ENCODE measurements around the gene HAUS8. TPM values are rescaled to one million over a fixed set of nuclear protein-coding genes. Genes with fewer than 3 reads are reported as not detected.

HAUS8 gene
- total and polyA plus RNA-seq, 2 of the 8 experiments (the other 6 are each of a cell fraction or from before 2014, with no cell fraction given), result 18.4 to 23.2 TPM

DNA sequence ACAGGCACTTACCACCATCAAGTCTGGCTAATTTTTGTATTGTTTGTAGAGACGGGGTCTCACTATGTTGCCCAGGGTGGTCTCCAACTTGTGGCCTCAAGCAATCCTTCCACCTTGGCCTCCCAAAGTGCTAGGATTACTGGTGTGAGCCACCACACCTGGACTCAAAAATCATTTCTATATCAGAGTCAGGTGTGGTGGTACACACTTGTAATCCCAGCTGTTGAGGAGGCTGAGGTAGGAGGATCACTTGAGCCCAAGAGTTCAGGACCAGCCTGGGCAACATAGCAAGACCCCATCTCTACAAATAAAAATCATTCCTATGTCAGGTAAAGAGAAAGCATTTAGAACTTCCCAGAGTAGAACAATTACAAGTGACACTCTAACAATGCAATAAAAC is 48.8 kb upstream of the HAUS8 start:
- no peak overlapping the region for H3K18ac ChIP-seq (ENCODE audit: extremely low read depth, low read length)
- ChIA-PET POLR2A (ENCODE audit: partially characterized antibody) (no interaction called here), CTCF (ENCODE audit: partially characterized antibody) (interaction anchor here (0.9 to 1.4 kb wide), 2 partner anchors 21 to 22 kb away, joined by 3 read pairs; no protein-coding TSS in a partner anchor)
- no peaks in the 10 kb centered on the region for H3K23me2 ChIP-seq (ENCODE audit: low read depth, low read length)
- H3K79me2 ChIP-seq (ENCODE audit: control insufficient read depth in 1 of 2, insufficient read depth in 2 of 2, low read length in 2 of 2), result no peaks in the 10 kb centered on the region; a peak in 1 of 4 replicates
- H2AFZ ChIP-seq (ENCODE audit: low read length), result no peak overlapping the region
- no peak overlapping the region for H4K8ac ChIP-seq (ENCODE audit: extremely low read depth, insufficient read depth, low read length)
- H3K4me1 ChIP-seq (replicated peaks in 1 of 4; ENCODE audit: control insufficient read depth in 3 of 4, insufficient read depth in 4 of 4, low read length in 3 of 4), result peaks cover 0 to 12% (median 5%) of the 10 kb centered on the region in 4 experiments; a peak in 5 of 7 replicates
- H4K20me1 ChIP-seq (replicated peaks in 1 of 2; ENCODE audit: control insufficient read depth in 1 of 2, insufficient read depth in 2 of 2, low read length in 2 of 2), result peaks cover 1 to 6% of the 10 kb centered on the region in 2 experiments
- H2AK5ac ChIP-seq (ENCODE audit: low read depth, low read length), result no peak overlapping the region
- H3K27me3 ChIP-seq (replicated peaks in 1 of 4; ENCODE audit: control insufficient read depth in 3 of 4, extremely low read depth in 1 of 4, insufficient read depth in 3 of 4, low read length in 3 of 4), result no peaks in the 10 kb centered on the region
- H2BK20ac ChIP-seq (ENCODE audit: low read length), result no peak overlapping the region
- H3K4ac ChIP-seq (replicated peaks; ENCODE audit: insufficient read length, low read depth, low read length), result no peak overlapping the region
- H3K14ac ChIP-seq (ENCODE audit: insufficient read length), result no peak overlapping the region
- H3K4me2 ChIP-seq (ENCODE audit: insufficient read depth in 1 of 2, low read depth in 2 of 2, low read length in 2 of 2), result no peak overlapping the region
- H4K91ac ChIP-seq (replicated peaks; ENCODE audit: insufficient read length, low read length), result no peak overlapping the region
- H2BK5ac ChIP-seq (ENCODE audit: low read depth, low read length), result no peak overlapping the region
- H2BK120ac ChIP-seq (replicated peaks; ENCODE audit: low read depth, low read length), result no peak overlapping the region
- H3K23ac ChIP-seq (ENCODE audit: insufficient read length), result no peak overlapping the region
- no peak overlapping the region for H2BK15ac ChIP-seq (ENCODE audit: low read length)
- H3K56ac ChIP-seq (replicated peaks; ENCODE audit: insufficient read length, low read depth, low read length), result no peak overlapping the region
- no peak overlapping the region for H3K27ac ChIP-seq (ENCODE audit: low read depth, low read length)
- peaks cover 2% of the 10 kb centered on the region for H3K79me1 ChIP-seq (ENCODE audit: low read depth, low read length)
- WGBS, 2 experiments (ENCODE audit: extremely low coverage in 1 of 2, insufficient coverage in 1 of 2, insufficient read length in 1 of 2, insufficient replicate concordance in 2 of 2, low coverage in 1 of 2, low lambda C conversion rate in 2 of 2, missing lambda C conversion rate in 1 of 2), result 60% methylated on average over 1 of the region's 1 CpG; no CpG with 5 or more reads in 1 of the 2 experiments
- no peak overlapping the region for H3K9ac ChIP-seq (replicated peaks in 1 of 4; ENCODE audit: extremely low read depth in 1 of 4, low read depth in 3 of 4, low read length in 3 of 4)
- FAIRE-seq (no peak), DNase-seq (ENCODE audit: low read depth in 1 of 2, low spot score in 2 of 2) (no peak)
- no peak overlapping the region for H4K5ac ChIP-seq (ENCODE audit: insufficient read length, low read depth, low read length)
- no peak overlapping the region for H2BK12ac ChIP-seq (ENCODE audit: low read depth, low read length)
- H3K9me3 ChIP-seq (ENCODE audit: insufficient read depth in 2 of 2, low read depth in 1 of 2, low read length in 1 of 2), result no peaks in the 10 kb centered on the region
- no peak overlapping the region for H3K4me3 ChIP-seq (ENCODE audit: extremely low read depth in 1 of 4, insufficient read depth in 2 of 4, low read depth in 3 of 4, low read length in 4 of 4)
- no peaks in the 10 kb centered on the region for H3K36me3 ChIP-seq (ENCODE audit: control insufficient read depth in 2 of 4, insufficient read depth in 4 of 4, low read length in 3 of 4)
- no peak for TF ChIP-seq SIN3A (conservative IDR thresholded peaks at IDR 0.05 in 1 of 2, IDR thresholded peaks at IDR 0.05 in 1 of 2; ENCODE audit: low read depth in 1 of 2, low read length in 2 of 2)
- TF ChIP-seq MAFK (IDR thresholded peaks at IDR 0.05; ENCODE audit: low read depth, low read length), result no peak
- no peak for TF ChIP-seq GABPA (IDR thresholded peaks at IDR 0.05; ENCODE audit: borderline replicate concordance, insufficient read depth, low read length)
- TF ChIP-seq JUN (IDR thresholded peaks at IDR 0.05; ENCODE audit: low read depth, low read length), result no peak
- TF ChIP-seq RAD21 (IDR thresholded peaks at IDR 0.05 in 1 of 2, conservative IDR thresholded peaks at IDR 0.05 in 1 of 2; ENCODE audit: low read depth in 2 of 2, low read length in 2 of 2), result no peak
- TF ChIP-seq TAF7 (optimal IDR thresholded peaks at IDR 0.05; ENCODE audit: borderline replicate concordance, low read depth, low read length), result no peak

Measured in H1 (cell line).